Thyroid gland (tissue), 4 donors: ENCODE data around the gene ANKRD61. TPM values are rescaled to one million over a fixed set of nuclear protein-coding genes. Genes with fewer than 3 reads are reported as not detected.

Experiments
- DNase-seq, 2 donors: peaks; one replicate each; pipeline ENCODE4 v3.0.0-alpha.2; 2019
- H3K27ac ChIP-seq, 3 donors: fragments of 200-600 bp; sonication (generic); 1 replicate in 2 of 3; 2 replicates in 1 of 3; pipeline ENCODE4 v1.5.1; 2016 to 2019; ENCODE audit warnings: mild to moderate bottlenecking in 1 of 3, moderate library complexity in 1 of 3
- H3K27me3 ChIP-seq: fragments of 200-600 bp; sonication (generic); one replicate; pipeline ENCODE4 v1.5.1; 2019
- H3K36me3 ChIP-seq, 2 donors: fragments of 200-600 bp; sonication (generic); one replicate each; pipeline ENCODE4 v1.5.1; 2016 to 2019
- H3K4me1 ChIP-seq, 2 donors: fragments of 200-600 bp; sonication (generic); one replicate each; pipeline ENCODE4 v1.5.1; 2017 to 2019
- H3K4me3 ChIP-seq, 3 donors: fragments of 200-600 bp; sonication (generic); replicated peaks in 1 of 3; 1 replicate in 2 of 3; 2 replicates in 1 of 3; pipeline ENCODE4 v1.5.1; 2016; ENCODE audit warnings: mild to moderate bottlenecking in 1 of 3
- H3K9me3 ChIP-seq: fragments of 200-600 bp; sonication (generic); one replicate; pipeline ENCODE4 v1.5.1; 2017
- POLR2A ChIP-seq, 2 donors: fragments of 450-650 bp; IDR thresholded peaks; one replicate each; pipeline ENCODE4 v1.6.1; 2017; ENCODE audit warnings: antibody characterized with exemption in 2 of 2, mild to moderate bottlenecking in 2 of 2, moderate library complexity in 1 of 2
- WGBS, 2 donors: methylation state at CpG; one replicate each; pipeline ENCODE4 v1.1.5; 2017; 5-methylcytosine and 5-hydroxymethylcytosine counted together
- intact Hi-C: fragments of 100-400 bp; cut with DNase I; formaldehyde crosslinking; loops from one replicate; pipeline ENCODE4 v1.15.1; 2023
- total RNA-seq, 4 donors: library from RNA; depleted of rRNA; stranded (reverse); fragments of >200 nt; gene quantifications; one replicate each; pipeline ENCODE4 v1.2.3, GENCODE V29; 2016
- TF ChIP-seq, protein P1 (sequence below), 6 experiments: fragments of 200-600 bp in 3 of 6; fragments of 450-650 bp in 3 of 6; sonication (generic) in 3 of 6; IDR thresholded peaks; one replicate each; pipeline ENCODE4 v1.5.1; 2016 to 2019; ENCODE audit warnings: antibody characterized with exemption in 6 of 6, mild to moderate bottlenecking in 2 of 6, inconsistent platforms in 1 of 6, moderate library complexity in 1 of 6

The ANKRD61 gene
- total RNA-seq, 4 donors from 2014 or later = not detected

DNA sequence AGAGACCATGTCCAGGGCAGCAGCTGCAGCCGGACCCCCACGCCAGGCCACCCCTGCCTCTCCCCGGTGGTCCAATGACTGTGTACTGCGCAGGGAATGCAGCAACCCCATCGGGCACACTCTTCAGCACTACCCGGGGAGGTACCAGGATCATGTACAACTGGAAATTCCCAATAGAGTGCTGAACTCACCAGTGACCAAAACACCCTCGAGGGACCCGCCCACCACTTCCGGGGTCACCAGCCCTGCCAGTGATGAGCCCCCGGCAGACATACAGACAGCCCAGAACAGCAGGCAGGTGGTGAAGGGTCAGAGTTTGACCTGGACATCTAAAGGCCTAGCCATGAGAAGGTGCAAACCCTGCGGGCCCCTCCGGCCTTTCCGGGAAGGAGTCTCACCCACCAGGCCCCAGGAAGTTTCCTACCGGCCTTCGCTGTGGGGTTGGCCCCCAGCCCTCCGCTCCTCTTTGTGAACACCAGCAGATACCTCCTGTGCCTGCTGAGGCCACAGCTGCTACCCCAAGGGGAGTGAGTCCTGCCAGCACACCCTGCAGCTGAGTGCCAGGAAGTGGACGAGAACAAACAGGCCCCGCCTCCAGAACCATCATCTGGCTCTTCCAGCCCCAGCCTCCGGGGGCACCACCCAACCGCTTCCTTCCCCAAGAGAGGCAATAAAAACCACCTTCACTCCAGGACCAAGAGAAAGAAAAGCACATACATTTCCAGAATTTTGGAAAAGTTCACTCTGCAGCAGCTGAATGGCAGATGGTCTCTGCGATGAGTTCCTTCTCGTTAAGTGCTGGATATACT is 5.0 kb upstream of the ANKRD61 start:
- H3K27me3 ChIP-seq = no peaks in the 10 kb centered on the region
- intact Hi-C loops = no loop called here
- peaks cover 0 to 3% of the 10 kb centered on the region in 2 donors for H3K4me1 ChIP-seq
- peaks cover 53 to 54% of the 10 kb centered on the region in 2 donors for H3K36me3 ChIP-seq
- TF ChIP-seq POLR2A (IDR thresholded peaks at IDR 0.05) = no peak
- TF ChIP-seq, protein P1, sequence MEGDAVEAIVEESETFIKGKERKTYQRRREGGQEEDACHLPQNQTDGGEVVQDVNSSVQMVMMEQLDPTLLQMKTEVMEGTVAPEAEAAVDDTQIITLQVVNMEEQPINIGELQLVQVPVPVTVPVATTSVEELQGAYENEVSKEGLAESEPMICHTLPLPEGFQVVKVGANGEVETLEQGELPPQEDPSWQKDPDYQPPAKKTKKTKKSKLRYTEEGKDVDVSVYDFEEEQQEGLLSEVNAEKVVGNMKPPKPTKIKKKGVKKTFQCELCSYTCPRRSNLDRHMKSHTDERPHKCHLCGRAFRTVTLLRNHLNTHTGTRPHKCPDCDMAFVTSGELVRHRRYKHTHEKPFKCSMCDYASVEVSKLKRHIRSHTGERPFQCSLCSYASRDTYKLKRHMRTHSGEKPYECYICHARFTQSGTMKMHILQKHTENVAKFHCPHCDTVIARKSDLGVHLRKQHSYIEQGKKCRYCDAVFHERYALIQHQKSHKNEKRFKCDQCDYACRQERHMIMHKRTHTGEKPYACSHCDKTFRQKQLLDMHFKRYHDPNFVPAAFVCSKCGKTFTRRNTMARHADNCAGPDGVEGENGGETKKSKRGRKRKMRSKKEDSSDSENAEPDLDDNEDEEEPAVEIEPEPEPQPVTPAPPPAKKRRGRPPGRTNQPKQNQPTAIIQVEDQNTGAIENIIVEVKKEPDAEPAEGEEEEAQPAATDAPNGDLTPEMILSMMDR (IDR thresholded peaks at IDR 0.05) = peak in 1 of 6 experiments; percentile 13
- peak overlapping the region in 1 of 3 donors; percentile 54 for H3K27ac ChIP-seq
- 83 to 84% methylated on average over 10 to 18 of the region's 22 CpGs for WGBS, 2 donors
- no peak overlapping the region for H3K4me3 ChIP-seq
- no peaks in the 10 kb centered on the region for H3K9me3 ChIP-seq
- DNase-seq = peak; percentile 46 to 50

DNA sequence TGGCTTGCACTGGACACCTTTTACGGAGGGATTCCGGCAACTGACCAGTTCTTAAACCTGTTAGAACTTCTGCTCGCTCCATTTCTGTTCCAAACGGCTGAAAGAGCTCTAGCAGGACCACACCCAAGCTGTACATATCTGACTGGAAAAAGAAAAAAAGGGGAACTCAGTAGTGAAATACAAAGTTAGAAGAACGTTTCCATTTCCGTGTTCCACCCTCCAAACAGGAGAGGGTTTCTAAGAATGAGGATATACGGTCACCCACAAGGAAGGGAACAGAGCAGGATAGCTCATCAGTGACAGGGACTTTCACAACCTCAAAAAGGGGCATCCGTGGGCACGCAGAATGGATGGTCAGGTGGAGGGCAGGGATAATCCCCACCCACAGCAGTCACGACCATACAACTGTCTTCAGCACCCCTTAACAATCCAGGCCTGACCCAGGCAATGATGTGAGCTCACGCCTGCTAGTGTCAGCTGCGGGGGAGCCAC is 4.3 kb upstream of the ANKRD61 start:
- Histone ChIP-seq H3K4me3 (no peak overlapping the region), H3K4me1 (peaks cover 0 to 3% of the 10 kb centered on the region in 2 donors), H3K36me3 (peaks cover 49 to 50% of the 10 kb centered on the region in 2 donors), H3K27me3 (no peaks in the 10 kb centered on the region), H3K9me3 (no peaks in the 10 kb centered on the region), H3K27ac (peak overlapping the region in 1 of 3 donors; percentile 54)
- TF ChIP-seq, protein P1 (IDR thresholded peaks at IDR 0.05) = no peak
- TF ChIP-seq POLR2A (IDR thresholded peaks at IDR 0.05) = no peak
- no peak for DNase-seq
- intact Hi-C loops = no loop called here
- 85% methylated on average over 12 of the region's 12 CpGs for WGBS, 2 donors

GRCh38 chr7:6027806-6028365 is 3.3 kb upstream of the ANKRD61 start:
- whole genome bisulfite sequencing, 2 donors = 95 to 96% methylated on average over 1 of the region's 1 CpG
- DNase-seq = no peak
- H3K36me3 ChIP-seq = peaks cover 40% of the 10 kb centered on the region in 2 donors
- H3K4me3 ChIP-seq = no peak overlapping the region
- H3K4me1 ChIP-seq = peaks cover 5 to 7% of the 10 kb centered on the region in 2 donors
- intact Hi-C loops = no loop called here
- H3K27ac ChIP-seq = no peak overlapping the region
- no peaks in the 10 kb centered on the region for H3K9me3 ChIP-seq
- no peak for TF ChIP-seq POLR2A (IDR thresholded peaks at IDR 0.05)
- TF ChIP-seq, protein P1 (IDR thresholded peaks at IDR 0.05) = no peak
- H3K27me3 ChIP-seq = no peaks in the 10 kb centered on the region

GRCh38 chr7:6028563-6028962 is 2.6 kb upstream of the ANKRD61 start:
- peaks cover 5 to 8% of the 10 kb centered on the region in 2 donors for H3K4me1 ChIP-seq
- no peaks in the 10 kb centered on the region for H3K9me3 ChIP-seq
- no peak for DNase-seq
- no peaks in the 10 kb centered on the region for H3K27me3 ChIP-seq
- intact Hi-C loops = no loop called here
- 93 to 94% methylated on average over 5 of the region's 5 CpGs for whole genome bisulfite sequencing, 2 donors
- H3K27ac ChIP-seq = no peak overlapping the region
- peaks cover 33 to 34% of the 10 kb centered on the region in 2 donors for H3K36me3 ChIP-seq
- TF ChIP-seq POLR2A (IDR thresholded peaks at IDR 0.05) = no peak
- TF ChIP-seq, protein P1 (IDR thresholded peaks at IDR 0.05) = no peak
- H3K4me3 ChIP-seq = no peak overlapping the region

DNA sequence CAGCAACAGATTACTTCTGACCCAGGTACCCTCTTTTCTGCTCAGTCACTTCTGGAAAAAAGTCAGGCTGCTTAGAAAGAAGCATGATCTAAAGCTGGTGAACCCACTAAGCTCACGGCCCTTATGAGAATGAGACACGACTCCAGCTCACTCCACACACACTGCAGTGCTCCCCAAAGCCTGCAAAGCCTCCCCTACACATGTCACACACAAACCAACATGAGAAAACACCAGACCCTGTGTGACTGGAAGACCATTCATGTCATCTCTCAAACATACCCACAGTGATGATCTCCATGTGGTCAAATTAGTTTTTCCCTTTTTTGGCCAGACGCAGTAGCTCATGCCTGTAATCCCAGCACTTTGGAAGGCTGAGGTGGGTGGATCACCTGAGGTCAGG is 391 bp downstream of the ANKRD61 start:
- Histone ChIP-seq H3K27me3 (no peaks in the 10 kb centered on the region), H3K27ac (no peak overlapping the region), H3K36me3 (peaks cover 29% of the 10 kb centered on the region in 2 donors), H3K4me1 (peaks cover 5 to 7% of the 10 kb centered on the region in 2 donors), H3K9me3 (no peaks in the 10 kb centered on the region), H3K4me3 (no peak overlapping the region)
- no peak for DNase-seq
- 97 to 100% methylated on average over 3 of the region's 3 CpGs for WGBS, 2 donors
- intact Hi-C loops = no loop called here
- TF ChIP-seq POLR2A (IDR thresholded peaks at IDR 0.05) = no peak
- TF ChIP-seq, protein P1 (IDR thresholded peaks at IDR 0.05) = no peak
